ENCODE data around the gene IGF1R. TPM values are rescaled to one million over a fixed set of nuclear protein-coding genes. Genes with fewer than 3 reads are reported as not detected.

IGF1R gene
- total RNA-seq, 1 experiment from 2014 or later: 125 TPM

DNA sequence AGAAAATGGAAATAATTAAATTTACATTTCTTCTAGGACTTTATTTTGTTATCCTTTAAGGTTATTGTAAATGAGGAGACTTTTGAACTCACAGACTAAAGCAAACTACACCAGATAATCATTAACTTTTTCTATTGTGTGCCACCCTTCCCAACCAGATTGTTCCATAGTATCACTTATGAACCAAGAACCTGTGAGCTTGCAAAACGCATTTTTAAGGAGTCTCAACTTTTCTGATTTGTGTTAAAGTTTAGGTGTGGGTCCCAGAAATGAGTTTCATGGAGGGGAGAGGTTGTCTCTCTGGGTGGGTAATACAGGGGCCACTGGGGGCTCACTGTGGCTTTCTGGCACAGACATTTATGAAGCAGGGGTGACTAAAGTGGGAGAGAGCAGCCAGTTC, 75.7 kb downstream of the IGF1R start (continued):
- no peak for TF ChIP-seq CREM (CRISPR knock-in tag; IDR thresholded peaks at IDR 0.05)

GRCh38 chr15:98724494-98724893, 76.2 kb downstream of the IGF1R start:
- ChIA-PET POLR2A (no interaction called here), CTCF (no interaction called here)
- Mint-ChIP-seq H3K9me3 (no peaks in the 10 kb centered on the region), H3K36me3 (peaks cover 7% of the 10 kb centered on the region; the same call in 1 of the 2 replicates), H3K27ac (no peak overlapping the region), H3K4me1 (peaks cover 82% of the 10 kb centered on the region), H3K27me3 (ENCODE audit: low read depth) (no peaks in the 10 kb centered on the region), H3K4me3 (no peak overlapping the region)
- TF ChIP-seq HMGXB4 (CRISPR knock-in tag; IDR thresholded peaks at IDR 0.05) (no peak), USF2 (CRISPR knock-in tag; IDR thresholded peaks at IDR 0.05) (no peak), ZNF219 (CRISPR knock-in tag; IDR thresholded peaks at IDR 0.05; ENCODE audit: borderline replicate concordance) (no peak), GRHL2 (CRISPR knock-in tag; IDR thresholded peaks at IDR 0.05; ENCODE audit: insufficient replicate concordance, severe bottlenecking) (no peak), ETV6 (CRISPR knock-in tag; IDR thresholded peaks at IDR 0.05) (no peak), ERG (CRISPR knock-in tag; IDR thresholded peaks at IDR 0.05) (no peak), MXD4 (CRISPR knock-in tag; IDR thresholded peaks at IDR 0.05; ENCODE audit: borderline replicate concordance) (no peak), JAZF1 (CRISPR knock-in tag; IDR thresholded peaks at IDR 0.05) (no peak), TEAD1 (CRISPR knock-in tag; IDR thresholded peaks at IDR 0.05) (no peak), MLX (CRISPR knock-in tag; IDR thresholded peaks at IDR 0.05) (no peak), FOXK1 (CRISPR knock-in tag; IDR thresholded peaks at IDR 0.05) (no peak), RELA (CRISPR knock-in tag; IDR thresholded peaks at IDR 0.05; ENCODE audit: borderline replicate concordance) (no peak)
- TF ChIP-seq, protein P1, sequence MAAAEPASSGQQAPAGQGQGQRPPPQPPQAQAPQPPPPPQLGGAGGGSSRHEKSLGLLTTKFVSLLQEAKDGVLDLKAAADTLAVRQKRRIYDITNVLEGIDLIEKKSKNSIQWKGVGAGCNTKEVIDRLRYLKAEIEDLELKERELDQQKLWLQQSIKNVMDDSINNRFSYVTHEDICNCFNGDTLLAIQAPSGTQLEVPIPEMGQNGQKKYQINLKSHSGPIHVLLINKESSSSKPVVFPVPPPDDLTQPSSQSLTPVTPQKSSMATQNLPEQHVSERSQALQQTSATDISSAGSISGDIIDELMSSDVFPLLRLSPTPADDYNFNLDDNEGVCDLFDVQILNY (CRISPR knock-in tag; IDR thresholded peaks at IDR 0.05): no peak
- TF ChIP-seq, protein P2, sequence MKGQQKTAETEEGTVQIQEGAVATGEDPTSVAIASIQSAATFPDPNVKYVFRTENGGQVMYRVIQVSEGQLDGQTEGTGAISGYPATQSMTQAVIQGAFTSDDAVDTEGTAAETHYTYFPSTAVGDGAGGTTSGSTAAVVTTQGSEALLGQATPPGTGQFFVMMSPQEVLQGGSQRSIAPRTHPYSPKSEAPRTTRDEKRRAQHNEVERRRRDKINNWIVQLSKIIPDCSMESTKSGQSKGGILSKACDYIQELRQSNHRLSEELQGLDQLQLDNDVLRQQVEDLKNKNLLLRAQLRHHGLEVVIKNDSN (CRISPR knock-in tag; IDR thresholded peaks at IDR 0.05): no peak
- TF ChIP-seq, protein P3, sequence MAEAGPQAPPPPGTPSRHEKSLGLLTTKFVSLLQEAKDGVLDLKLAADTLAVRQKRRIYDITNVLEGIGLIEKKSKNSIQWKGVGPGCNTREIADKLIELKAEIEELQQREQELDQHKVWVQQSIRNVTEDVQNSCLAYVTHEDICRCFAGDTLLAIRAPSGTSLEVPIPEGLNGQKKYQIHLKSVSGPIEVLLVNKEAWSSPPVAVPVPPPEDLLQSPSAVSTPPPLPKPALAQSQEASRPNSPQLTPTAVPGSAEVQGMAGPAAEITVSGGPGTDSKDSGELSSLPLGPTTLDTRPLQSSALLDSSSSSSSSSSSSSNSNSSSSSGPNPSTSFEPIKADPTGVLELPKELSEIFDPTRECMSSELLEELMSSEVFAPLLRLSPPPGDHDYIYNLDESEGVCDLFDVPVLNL (CRISPR knock-in tag; IDR thresholded peaks at IDR 0.05; ENCODE audit: borderline replicate concordance, low read depth): no peak
- TF ChIP-seq, protein P4, sequence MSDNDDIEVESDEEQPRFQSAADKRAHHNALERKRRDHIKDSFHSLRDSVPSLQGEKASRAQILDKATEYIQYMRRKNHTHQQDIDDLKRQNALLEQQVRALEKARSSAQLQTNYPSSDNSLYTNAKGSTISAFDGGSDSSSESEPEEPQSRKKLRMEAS (CRISPR knock-in tag; IDR thresholded peaks at IDR 0.05): no peak
- ATAC-seq (no peak), DNase-seq (ENCODE audit: low spot score) (no peak)

Measured in WTC11 (cell line).